Measurements from ENCODE around the gene CDHR2. TPM values are rescaled to one million over a fixed set of nuclear protein-coding genes. Genes with fewer than 3 reads are reported as not detected.

The CDHR2 gene
- total RNA-seq, 4 donors from 2014 or later: 0.10 to 0.23 TPM; not detected in 2

DNA sequence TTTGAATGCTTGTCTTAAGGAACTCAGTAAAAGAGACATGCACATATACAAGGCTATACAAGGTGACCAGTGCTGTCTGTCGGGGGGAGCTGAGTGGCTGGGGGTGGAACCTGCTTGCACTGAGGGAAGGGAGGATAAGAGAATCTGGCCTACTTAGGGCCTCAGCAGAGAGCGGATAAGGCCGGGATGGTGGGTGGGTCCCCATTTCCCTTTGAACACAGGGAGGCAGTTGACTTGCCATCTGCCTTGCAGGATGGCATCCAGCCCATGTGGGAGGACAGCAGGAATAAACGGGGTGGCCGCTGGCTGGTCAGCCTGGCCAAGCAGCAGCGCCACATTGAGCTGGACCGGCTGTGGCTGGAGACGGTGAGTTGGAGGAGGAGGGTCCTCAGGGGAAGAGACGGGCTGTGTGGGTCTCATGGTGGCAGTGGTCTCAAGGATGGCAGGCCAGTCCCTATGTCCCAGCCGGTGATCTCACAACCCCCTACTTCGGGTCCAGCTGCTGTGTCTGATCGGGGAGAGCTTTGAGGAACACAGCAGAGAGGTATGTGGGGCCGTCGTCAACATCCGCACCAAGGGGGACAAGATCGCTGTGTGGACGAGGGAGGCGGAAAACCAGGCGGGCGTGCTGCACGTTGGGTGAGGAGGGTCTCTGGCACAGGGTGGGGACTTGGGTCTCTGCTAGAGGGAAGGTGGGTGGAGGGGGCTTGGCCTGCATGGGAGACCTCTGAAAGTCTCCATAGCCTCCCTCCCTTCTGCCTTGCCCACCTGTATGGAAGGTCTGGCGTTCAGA is 95.9 kb downstream of the CDHR2 start:
- Histone ChIP-seq H3K36me3 (no peaks in the 10 kb centered on the region), H3K4me1 (peaks cover 23% of the 10 kb centered on the region), H3K4me3 (no peak overlapping the region), H3K27me3 (no peaks in the 10 kb centered on the region), H3K9me3 (no peaks in the 10 kb centered on the region), H3K27ac (no peak overlapping the region)
- DNase-seq (ENCODE audit: low spot score in 2 of 2): no peak
- WGBS: 90% methylated on average over 22 of the region's 22 CpGs
- TF ChIP-seq, protein P1, sequence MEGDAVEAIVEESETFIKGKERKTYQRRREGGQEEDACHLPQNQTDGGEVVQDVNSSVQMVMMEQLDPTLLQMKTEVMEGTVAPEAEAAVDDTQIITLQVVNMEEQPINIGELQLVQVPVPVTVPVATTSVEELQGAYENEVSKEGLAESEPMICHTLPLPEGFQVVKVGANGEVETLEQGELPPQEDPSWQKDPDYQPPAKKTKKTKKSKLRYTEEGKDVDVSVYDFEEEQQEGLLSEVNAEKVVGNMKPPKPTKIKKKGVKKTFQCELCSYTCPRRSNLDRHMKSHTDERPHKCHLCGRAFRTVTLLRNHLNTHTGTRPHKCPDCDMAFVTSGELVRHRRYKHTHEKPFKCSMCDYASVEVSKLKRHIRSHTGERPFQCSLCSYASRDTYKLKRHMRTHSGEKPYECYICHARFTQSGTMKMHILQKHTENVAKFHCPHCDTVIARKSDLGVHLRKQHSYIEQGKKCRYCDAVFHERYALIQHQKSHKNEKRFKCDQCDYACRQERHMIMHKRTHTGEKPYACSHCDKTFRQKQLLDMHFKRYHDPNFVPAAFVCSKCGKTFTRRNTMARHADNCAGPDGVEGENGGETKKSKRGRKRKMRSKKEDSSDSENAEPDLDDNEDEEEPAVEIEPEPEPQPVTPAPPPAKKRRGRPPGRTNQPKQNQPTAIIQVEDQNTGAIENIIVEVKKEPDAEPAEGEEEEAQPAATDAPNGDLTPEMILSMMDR (IDR thresholded peaks at IDR 0.05): no peak
- TF ChIP-seq POLR2AphosphoS5 (IDR thresholded peaks at IDR 0.05): no peak
- TF ChIP-seq EP300 (IDR thresholded peaks at IDR 0.05): no peak
- no peak for TF ChIP-seq POLR2A (IDR thresholded peaks at IDR 0.05)

Other genes starting within 250 kb of the CDHR2 start
- gene KIAA1191, start 187.6 kb upstream of the CDHR2 start, total RNA-seq: 100 to 1,000 TPM in 3 of 4 donors, 10 to 100 TPM in 1; 98.1 to 116 (median 109) TPM
- 10 to 100 TPM in 3 of 4 donors, 1 to 10 TPM in 1; 7.1 to 36.4 (median 21.2) TPM for gene ARL10, start 183.9 kb upstream of the CDHR2 start, total RNA-seq
- gene NOP16, start 160.7 kb upstream of the CDHR2 start, total RNA-seq: 10 to 100 TPM; 21.9 to 33.9 (median 30.5) TPM
- 100 to 1,000 TPM; 119 to 173 (median 161) TPM for gene HIGD2A, start 160.6 kb upstream of the CDHR2 start, total RNA-seq
- gene CLTB, start 132.8 kb upstream of the CDHR2 start, total RNA-seq: 100 to 1,000 TPM; 298 to 644 (median 435) TPM
- 10 to 100 TPM; 28.8 to 41.9 (median 37.1) TPM for gene FAF2, start 101.0 kb upstream of the CDHR2 start, total RNA-seq
- gene RNF44, start 11.9 kb upstream of the CDHR2 start, total RNA-seq: 10 to 100 TPM; 36.9 to 65.9 (median 46.3) TPM
- gene GPRIN1, start 60.8 kb downstream of the CDHR2 start, total RNA-seq: 1 to 10 TPM in 3 of 4 donors, under 1 TPM in 1; 0.24 to 2.8 (median 1.5) TPM
- gene SNCB, start 81.2 kb downstream of the CDHR2 start, total RNA-seq: not detected
- not detected for gene EIF4E1B, start 81.3 kb downstream of the CDHR2 start, total RNA-seq
- gene TSPAN17, start 98.1 kb downstream of the CDHR2 start, total RNA-seq: 10 to 100 TPM; 14.6 to 22.3 (median 17.7) TPM

All from suprapubic skin (tissue), 4 donors.